Endothelial cell (in vitro differentiated cells): ENCODE results near the gene DAPK3. TPM values are rescaled to one million over a fixed set of nuclear protein-coding genes. Genes with fewer than 3 reads are reported as not detected.
"Not testable (repeated sequence)": the region's sequence is repeated elsewhere in the genome, so short reads cannot be mapped to it uniquely, and the experiment has no call there.

Experiments used
- DNase-seq: peaks from one replicate; pipeline ENCODE4 v3.0.0; 2021; ENCODE audit warnings: low spot score
- H3K27ac Mint-ChIP-seq: one replicate; pipeline ENCODE4 v1.8.0; 2021; ENCODE audit warnings: mixed read lengths, inconsistent platforms; ENCODE audit not compliant: unreplicated experiment
- H3K27me3 Mint-ChIP-seq: one replicate; pipeline ENCODE4 v1.8.0; 2021; ENCODE audit warnings: mild to moderate bottlenecking, moderate library complexity, mixed read lengths, inconsistent platforms; ENCODE audit not compliant: unreplicated experiment
- H3K36me3 Mint-ChIP-seq: one replicate; pipeline ENCODE4 v1.8.0; 2021; ENCODE audit warnings: mild to moderate bottlenecking, low read depth, mixed read lengths, inconsistent platforms; ENCODE audit not compliant: unreplicated experiment
- H3K4me1 Mint-ChIP-seq: one replicate; pipeline ENCODE4 v1.8.0; 2021; ENCODE audit warnings: mild to moderate bottlenecking, mixed read lengths, inconsistent platforms; ENCODE audit not compliant: unreplicated experiment
- H3K4me3 Mint-ChIP-seq: one replicate; pipeline ENCODE4 v1.8.0; 2021; ENCODE audit warnings: mild to moderate bottlenecking, mixed read lengths, inconsistent platforms; ENCODE audit not compliant: unreplicated experiment
- H3K9me3 Mint-ChIP-seq: one replicate; pipeline ENCODE4 v1.8.0; 2021; ENCODE audit warnings: mixed read lengths, inconsistent platforms; ENCODE audit not compliant: unreplicated experiment
- total RNA-seq: library from RNA; stranded (reverse); fragmentation: NEBNext Ultra II Directional; extraction: Animal tissue kit (Norgen Biotek cat#: 25700); gene quantifications from one replicate; pipeline ENCODE4 v1.2.1, GENCODE V29; 2021; ENCODE audit not compliant: unreplicated experiment
- TF ChIP-seq, protein P1 (sequence below): fragments of 200-600 bp; sonication (generic); IDR thresholded peaks from one replicate; pipeline ENCODE4 v1.5.0; 2021; ENCODE audit warnings: antibody characterized with exemption; ENCODE audit not compliant: unreplicated experiment

The DAPK3 gene
- total RNA-seq, 1 donor from 2014 or later = 316 TPM

- no peaks in the 10 kb centered on the region for H3K4me1 Mint-ChIP-seq
- peaks cover 8% of the 10 kb centered on the region for H3K27me3 Mint-ChIP-seq
- H3K27ac Mint-ChIP-seq = no peak overlapping the region
- no peak for DNase-seq
- no peak overlapping the region for H3K4me3 Mint-ChIP-seq
- no peaks in the 10 kb centered on the region for H3K9me3 Mint-ChIP-seq
- no peaks in the 10 kb centered on the region for H3K36me3 Mint-ChIP-seq
- TF ChIP-seq, protein P1, sequence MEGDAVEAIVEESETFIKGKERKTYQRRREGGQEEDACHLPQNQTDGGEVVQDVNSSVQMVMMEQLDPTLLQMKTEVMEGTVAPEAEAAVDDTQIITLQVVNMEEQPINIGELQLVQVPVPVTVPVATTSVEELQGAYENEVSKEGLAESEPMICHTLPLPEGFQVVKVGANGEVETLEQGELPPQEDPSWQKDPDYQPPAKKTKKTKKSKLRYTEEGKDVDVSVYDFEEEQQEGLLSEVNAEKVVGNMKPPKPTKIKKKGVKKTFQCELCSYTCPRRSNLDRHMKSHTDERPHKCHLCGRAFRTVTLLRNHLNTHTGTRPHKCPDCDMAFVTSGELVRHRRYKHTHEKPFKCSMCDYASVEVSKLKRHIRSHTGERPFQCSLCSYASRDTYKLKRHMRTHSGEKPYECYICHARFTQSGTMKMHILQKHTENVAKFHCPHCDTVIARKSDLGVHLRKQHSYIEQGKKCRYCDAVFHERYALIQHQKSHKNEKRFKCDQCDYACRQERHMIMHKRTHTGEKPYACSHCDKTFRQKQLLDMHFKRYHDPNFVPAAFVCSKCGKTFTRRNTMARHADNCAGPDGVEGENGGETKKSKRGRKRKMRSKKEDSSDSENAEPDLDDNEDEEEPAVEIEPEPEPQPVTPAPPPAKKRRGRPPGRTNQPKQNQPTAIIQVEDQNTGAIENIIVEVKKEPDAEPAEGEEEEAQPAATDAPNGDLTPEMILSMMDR = no peak
Measured at GRCh38 chr19:3944018-3944721, 26.7 kb downstream of the DAPK3 start.

DNA sequence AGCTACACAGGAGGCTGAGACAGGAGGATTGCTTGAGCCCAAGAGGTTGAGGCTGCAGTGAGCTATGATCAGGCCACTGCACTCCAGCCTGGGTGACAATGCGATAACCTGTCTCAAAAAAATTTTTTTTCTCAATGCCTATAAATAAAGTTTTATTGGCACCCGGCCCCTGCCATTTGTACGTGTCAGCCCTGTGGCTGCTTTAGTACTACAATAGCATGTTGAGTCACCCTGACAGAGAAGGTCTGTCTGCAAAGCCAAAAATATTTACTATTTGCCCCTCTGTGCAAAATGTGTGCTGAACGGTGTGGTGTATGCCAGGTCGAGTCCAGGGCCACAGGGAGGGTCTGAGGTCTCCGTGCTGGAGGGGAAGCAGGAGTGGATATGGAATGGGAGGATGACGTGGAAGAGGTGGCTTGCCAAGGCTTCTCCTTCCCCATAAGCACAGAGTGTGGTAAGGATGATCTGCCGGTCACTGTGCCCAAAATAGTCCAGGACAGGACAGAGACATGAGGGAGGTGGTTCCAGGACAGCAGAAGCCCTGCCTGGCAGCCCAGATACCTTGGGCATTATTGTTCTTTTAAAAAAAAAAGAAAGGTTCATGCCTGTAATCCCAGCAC lies 28.0 kb downstream of the DAPK3 start:
- no peak for DNase-seq
- Mint-ChIP-seq H3K4me3 (no peak overlapping the region), H3K27ac (no peak overlapping the region), H3K27me3 (peaks cover 5% of the 10 kb centered on the region), H3K9me3 (no peaks in the 10 kb centered on the region), H3K36me3 (no peaks in the 10 kb centered on the region), H3K4me1 (no peaks in the 10 kb centered on the region)
- TF ChIP-seq, protein P1 = no peak

DNA sequence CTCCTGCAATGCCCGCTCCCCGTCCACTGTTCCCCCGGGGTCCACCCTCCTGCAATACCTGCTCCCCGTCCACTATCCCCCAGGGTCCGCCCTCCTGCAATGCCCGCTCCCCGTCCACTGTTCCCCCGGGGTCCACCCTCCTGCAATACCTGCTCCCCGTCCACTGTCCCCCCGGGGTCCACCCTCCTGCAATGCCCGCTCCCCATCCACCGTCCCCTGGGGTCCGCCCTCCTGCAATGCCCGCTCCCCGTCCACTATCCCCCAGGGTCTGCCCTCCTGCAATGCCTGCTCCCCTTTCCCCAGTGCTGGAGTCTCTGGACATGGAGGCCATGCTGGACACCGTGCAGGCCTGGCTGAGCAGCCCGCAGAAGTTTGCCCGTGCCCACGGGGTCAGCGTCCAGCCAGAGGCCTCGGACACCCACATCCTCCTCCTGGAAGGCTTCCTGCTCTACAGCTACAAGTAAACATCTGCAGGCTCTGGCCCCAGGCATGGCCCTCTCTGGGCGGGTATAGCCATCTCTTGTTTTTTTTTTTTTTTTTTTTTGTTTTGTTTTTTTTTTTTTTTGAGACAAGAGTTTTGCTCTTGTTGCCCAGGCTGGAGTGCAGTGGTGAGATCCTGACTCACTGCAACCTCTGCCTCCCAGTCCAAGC lies 32.5 kb downstream of the DAPK3 start:
- H3K36me3 Mint-ChIP-seq, H3K4me3 Mint-ChIP-seq, DNase-seq, H3K9me3 Mint-ChIP-seq, H3K27me3 Mint-ChIP-seq, H3K27ac Mint-ChIP-seq, H3K4me1 Mint-ChIP-seq: not testable (repeated sequence)

DNA sequence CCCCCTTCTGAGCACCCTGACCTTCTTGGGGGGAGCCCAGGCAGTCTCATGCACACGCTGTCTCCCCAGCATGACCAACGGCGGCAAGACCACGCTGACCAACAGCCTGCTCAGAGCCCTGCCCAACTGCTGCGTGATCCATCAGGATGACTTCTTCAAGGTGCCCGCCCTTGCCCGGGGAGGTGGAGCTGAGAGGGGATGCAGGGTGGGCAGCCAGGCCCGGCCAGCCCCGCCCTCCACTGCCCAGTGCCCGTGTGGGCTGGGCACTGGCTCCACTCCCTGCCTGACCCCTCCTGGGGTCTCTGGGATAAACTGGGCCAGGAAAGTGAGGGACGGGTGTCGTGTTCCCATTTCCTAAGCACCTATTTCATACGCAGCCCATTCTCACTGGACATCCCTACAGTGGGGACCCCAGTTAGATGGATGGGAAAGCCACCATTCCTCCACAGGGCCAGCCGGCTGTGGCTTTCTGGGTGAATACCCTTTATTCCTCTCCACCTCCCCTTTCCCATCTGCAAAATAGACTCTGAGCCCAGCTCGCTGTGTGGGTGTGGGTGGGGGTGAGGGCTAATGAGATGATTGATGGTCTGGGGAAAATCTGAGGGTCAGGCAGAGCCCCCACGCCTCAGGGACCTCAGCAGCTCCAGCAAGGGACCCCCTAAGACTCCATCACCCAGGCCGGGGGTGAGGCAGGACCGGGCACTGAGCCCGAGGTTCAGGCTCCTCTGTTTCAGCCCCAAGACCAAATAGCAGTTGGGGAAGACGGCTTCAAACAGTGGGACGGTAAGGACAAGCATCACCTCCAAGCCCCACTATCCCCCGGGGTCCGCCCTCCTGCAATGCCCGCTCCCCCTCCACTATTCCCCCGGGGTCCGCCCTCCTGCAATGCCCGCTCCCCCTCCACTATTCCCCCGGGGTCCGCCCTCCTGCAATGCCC lies 34.1 kb downstream of the DAPK3 start:
- Mint-ChIP-seq H3K27me3 (peaks cover 8% of the 10 kb centered on the region), H3K36me3 (no peaks in the 10 kb centered on the region), H3K9me3 (no peaks in the 10 kb centered on the region), H3K4me1 (no peaks in the 10 kb centered on the region), H3K4me3 (no peak overlapping the region), H3K27ac (no peak overlapping the region)
- TF ChIP-seq, protein P1 = no peak
- no peak for DNase-seq
